NT2/D1 (cell line): Measurements from ENCODE around the gene RHBDL3.

ENCODE experiments used
- SUZ12 ChIP-seq: IDR thresholded peaks from 2 replicates; pipeline ENCODE4 v1.6.1; 2011; ENCODE audit not compliant: insufficient read length, insufficient read depth; ENCODE audit errors: extremely low read depth
- ZNF274 ChIP-seq: IDR thresholded peaks from 2 replicates; pipeline ENCODE4 v1.6.1; 2011; ENCODE audit warnings: mild to moderate bottlenecking, low read depth, low read length

DNA sequence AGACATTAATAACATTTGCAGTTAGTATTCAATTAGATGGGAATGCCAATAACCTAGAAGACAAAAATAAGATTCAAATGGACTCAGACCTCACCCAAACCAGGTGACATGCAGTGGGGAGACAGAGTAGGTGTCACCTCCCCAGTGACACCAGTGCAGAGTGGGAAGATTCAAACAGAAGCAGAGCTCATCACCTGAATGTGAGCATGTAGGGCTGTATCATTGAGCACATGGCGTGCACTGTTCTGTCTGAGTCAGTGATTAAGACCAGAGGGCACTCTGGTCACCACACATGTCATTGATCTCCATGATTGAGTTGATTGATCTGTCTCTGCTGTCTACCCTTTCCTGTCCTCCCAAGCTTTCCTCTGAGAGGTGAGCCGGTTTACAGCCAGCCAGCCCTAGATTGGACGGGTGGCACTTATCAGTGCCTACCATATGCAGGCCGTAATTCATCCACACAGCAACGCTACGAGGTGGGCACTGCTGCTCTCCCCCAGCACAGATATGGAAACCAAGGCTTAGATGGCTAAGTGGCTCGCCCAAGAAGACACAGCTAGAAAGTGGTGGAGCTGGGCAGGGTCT, 34.0 kb downstream of the RHBDL3 start:
- TF ChIP-seq SUZ12 (no peak), ZNF274 (no peak)
